Gastroesophageal sphincter (tissue), 4 donors: Measurements from ENCODE around the gene CDC42EP5. TPM values are rescaled to one million over a fixed set of nuclear protein-coding genes. Genes with fewer than 3 reads are reported as not detected.

ENCODE experiments used
- ATAC-seq: fragments of 150-250 bp; one replicate; pipeline ENCODE4 v1.9.1; 2016; ENCODE audit warnings: mild to moderate bottlenecking, moderate library complexity
- H3K27ac ChIP-seq, 4 donors: fragments of 200-600 bp; sonication (generic) in 3 of 4; 1 replicate in 3 of 4; 2 replicates in 1 of 4; pipeline ENCODE4 v1.5.1; 2016 to 2019
- H3K27me3 ChIP-seq: fragments of 200-600 bp; sonication (generic); one replicate; pipeline ENCODE4 v1.5.1; 2019
- H3K36me3 ChIP-seq, 2 donors: fragments of 200-600 bp; sonication (generic); one replicate each; pipeline ENCODE4 v1.5.1; 2019; ENCODE audit warnings: control low read depth in 1 of 2
- H3K4me1 ChIP-seq, 3 donors: fragments of 200-600 bp; sonication (generic); 1 replicate in 2 of 3; 2 replicates in 1 of 3; pipeline ENCODE4 v1.5.1; 2016 to 2019; ENCODE audit warnings: control low read depth in 2 of 3
- H3K4me3 ChIP-seq, 2 donors: fragments of 200-600 bp; sonication (generic); one replicate each; pipeline ENCODE4 v1.5.1; 2019; ENCODE audit warnings: mild to moderate bottlenecking in 1 of 2, moderate library complexity in 1 of 2
- H3K9me3 ChIP-seq, 3 donors: fragments of 200-600 bp; sonication (generic); one replicate each; pipeline ENCODE4 v1.5.1; 2017 to 2019; ENCODE audit warnings: control low read depth in 2 of 3
- EP300 ChIP-seq: sonication (generic); formaldehyde crosslinking; IDR thresholded peaks from one replicate; pipeline ENCODE4 v1.6.1; 2017; ENCODE audit warnings: antibody characterized with exemption, mild to moderate bottlenecking
- POLR2A ChIP-seq, 2 donors: fragments of 450-650 bp; IDR thresholded peaks; one replicate each; pipeline ENCODE4 v1.6.1; 2017; ENCODE audit warnings: antibody characterized with exemption in 2 of 2, mild to moderate bottlenecking in 2 of 2, moderate library complexity in 1 of 2
- POLR2AphosphoS5 ChIP-seq: sonication (generic); formaldehyde crosslinking; IDR thresholded peaks from one replicate; pipeline ENCODE4 v1.6.1; 2017; ENCODE audit warnings: antibody characterized with exemption
- WGBS, 2 donors: methylation state at CpG; one replicate each; pipeline ENCODE4 v1.1.5; 2018; ENCODE audit warnings: low coverage in 1 of 2; 5-methylcytosine and 5-hydroxymethylcytosine counted together
- total RNA-seq, 4 donors: library from RNA; depleted of rRNA; stranded (reverse); fragments of >200 nt; gene quantifications; one replicate each; pipeline ENCODE4 v1.1.0, GENCODE V29; 2016
- TF ChIP-seq, protein P1 (sequence below), 4 experiments: fragments of 200-600 bp in 2 of 4; fragments of 450-650 bp in 2 of 4; sonication (generic) in 1 of 4; IDR thresholded peaks; one replicate each; pipeline ENCODE4 v1.5.1; 2017 to 2019; ENCODE audit warnings: antibody characterized with exemption in 4 of 4, mild to moderate bottlenecking in 2 of 4, moderate library complexity in 2 of 4

Gene CDC42EP5
- total RNA-seq, 4 donors from 2014 or later, result 4.2 to 24.1 (median 12.8) TPM

DNA sequence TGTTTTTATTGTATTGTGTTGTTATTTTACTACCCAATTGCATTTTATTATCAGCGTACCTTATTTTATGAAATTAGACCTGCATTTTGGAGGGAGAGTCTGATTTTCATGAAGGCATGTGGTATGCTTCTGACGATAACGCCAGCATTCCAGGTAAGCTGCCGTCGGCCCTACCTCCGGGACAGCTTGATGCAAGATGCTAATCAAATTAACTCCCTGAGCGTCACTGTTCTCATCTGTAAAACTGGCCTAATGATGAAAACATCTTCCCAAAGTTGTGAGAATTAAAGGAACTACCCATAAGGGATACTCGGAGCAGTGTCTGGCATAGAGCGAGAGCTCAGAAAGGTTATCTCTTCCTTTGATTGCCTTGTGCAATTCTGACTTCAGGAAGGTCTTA lies 16.7 kb upstream of the CDC42EP5 start:
- H3K27ac ChIP-seq, result no peak overlapping the region
- TF ChIP-seq, protein P1, sequence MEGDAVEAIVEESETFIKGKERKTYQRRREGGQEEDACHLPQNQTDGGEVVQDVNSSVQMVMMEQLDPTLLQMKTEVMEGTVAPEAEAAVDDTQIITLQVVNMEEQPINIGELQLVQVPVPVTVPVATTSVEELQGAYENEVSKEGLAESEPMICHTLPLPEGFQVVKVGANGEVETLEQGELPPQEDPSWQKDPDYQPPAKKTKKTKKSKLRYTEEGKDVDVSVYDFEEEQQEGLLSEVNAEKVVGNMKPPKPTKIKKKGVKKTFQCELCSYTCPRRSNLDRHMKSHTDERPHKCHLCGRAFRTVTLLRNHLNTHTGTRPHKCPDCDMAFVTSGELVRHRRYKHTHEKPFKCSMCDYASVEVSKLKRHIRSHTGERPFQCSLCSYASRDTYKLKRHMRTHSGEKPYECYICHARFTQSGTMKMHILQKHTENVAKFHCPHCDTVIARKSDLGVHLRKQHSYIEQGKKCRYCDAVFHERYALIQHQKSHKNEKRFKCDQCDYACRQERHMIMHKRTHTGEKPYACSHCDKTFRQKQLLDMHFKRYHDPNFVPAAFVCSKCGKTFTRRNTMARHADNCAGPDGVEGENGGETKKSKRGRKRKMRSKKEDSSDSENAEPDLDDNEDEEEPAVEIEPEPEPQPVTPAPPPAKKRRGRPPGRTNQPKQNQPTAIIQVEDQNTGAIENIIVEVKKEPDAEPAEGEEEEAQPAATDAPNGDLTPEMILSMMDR (IDR thresholded peaks at IDR 0.05), result no peak
- TF ChIP-seq POLR2A (IDR thresholded peaks at IDR 0.05) (no peak), EP300 (no peak), POLR2AphosphoS5 (no peak)
- no peak for ATAC-seq
- H3K9me3 ChIP-seq, result no peaks in the 10 kb centered on the region
- H3K36me3 ChIP-seq, result no peaks in the 10 kb centered on the region
- H3K27me3 ChIP-seq, result peaks cover 40% of the 10 kb centered on the region
- H3K4me1 ChIP-seq, result no peaks in the 10 kb centered on the region
- WGBS, 2 donors, result 55 to 64% methylated on average over 8 to 9 of the region's 9 CpGs
- no peak overlapping the region for H3K4me3 ChIP-seq

DNA sequence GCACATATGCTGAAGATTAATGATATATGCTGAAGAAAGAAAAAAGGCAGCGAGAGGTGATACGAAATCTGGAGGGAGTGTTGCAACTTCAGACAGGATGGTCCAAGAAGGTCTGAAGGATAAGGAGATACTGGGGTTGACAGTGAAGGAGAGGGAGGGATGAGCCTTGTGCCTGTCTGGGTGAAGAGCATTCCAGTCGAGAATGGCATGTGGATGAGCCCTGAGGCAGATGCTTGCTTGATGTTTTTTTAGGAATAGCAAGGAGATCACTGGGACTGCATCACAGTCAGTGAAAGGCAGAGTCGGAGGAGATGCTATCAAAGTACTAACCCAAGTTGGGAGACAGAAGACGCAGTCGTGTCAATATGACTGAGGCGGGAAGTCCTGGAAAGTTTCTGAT lies 16.2 kb upstream of the CDC42EP5 start:
- no peaks in the 10 kb centered on the region for H3K4me1 ChIP-seq
- H3K27ac ChIP-seq, result no peak overlapping the region
- no peaks in the 10 kb centered on the region for H3K9me3 ChIP-seq
- H3K4me3 ChIP-seq, result no peak overlapping the region
- H3K27me3 ChIP-seq, result peaks cover 40% of the 10 kb centered on the region
- no peak for ATAC-seq
- no peak for TF ChIP-seq EP300
- TF ChIP-seq POLR2AphosphoS5, result no peak
- TF ChIP-seq POLR2A (IDR thresholded peaks at IDR 0.05), result no peak
- 56 to 66% methylated on average over 7 of the region's 7 CpGs for WGBS, 2 donors
- no peaks in the 10 kb centered on the region for H3K36me3 ChIP-seq

DNA sequence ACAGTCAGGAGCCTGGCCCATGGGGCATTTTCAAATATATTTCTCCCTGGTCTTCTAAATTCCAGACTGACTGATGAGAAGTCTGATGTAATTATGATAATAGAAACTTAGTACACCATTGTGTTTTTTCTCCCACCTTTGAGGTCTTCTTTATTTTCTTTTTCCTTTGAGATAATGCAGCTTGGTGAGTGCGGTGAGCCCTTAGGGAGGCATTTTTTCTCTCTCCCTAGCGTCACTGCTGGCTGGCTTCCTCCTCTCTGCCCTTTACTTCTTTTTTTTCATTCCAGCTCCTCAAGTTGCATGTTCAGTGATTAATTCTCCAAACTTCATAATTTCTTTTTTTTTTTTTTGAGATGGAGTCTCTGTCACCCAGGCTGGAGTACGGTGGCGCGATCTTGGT lies 12.8 kb upstream of the CDC42EP5 start:
- TF ChIP-seq EP300, result no peak
- TF ChIP-seq POLR2AphosphoS5, result no peak
- TF ChIP-seq, protein P1 (IDR thresholded peaks at IDR 0.05), result no peak
- no peak for TF ChIP-seq POLR2A (IDR thresholded peaks at IDR 0.05)
- no peak for ATAC-seq
- H3K4me3 ChIP-seq, result no peak overlapping the region
- no peak overlapping the region for H3K27ac ChIP-seq
- no peaks in the 10 kb centered on the region for H3K36me3 ChIP-seq
- WGBS, 2 donors, result 4 to 69% methylated on average over 2 to 5 of the region's 5 CpGs
- peaks cover 38% of the 10 kb centered on the region for H3K27me3 ChIP-seq
- H3K4me1 ChIP-seq, result no peaks in the 10 kb centered on the region
- no peaks in the 10 kb centered on the region for H3K9me3 ChIP-seq

DNA sequence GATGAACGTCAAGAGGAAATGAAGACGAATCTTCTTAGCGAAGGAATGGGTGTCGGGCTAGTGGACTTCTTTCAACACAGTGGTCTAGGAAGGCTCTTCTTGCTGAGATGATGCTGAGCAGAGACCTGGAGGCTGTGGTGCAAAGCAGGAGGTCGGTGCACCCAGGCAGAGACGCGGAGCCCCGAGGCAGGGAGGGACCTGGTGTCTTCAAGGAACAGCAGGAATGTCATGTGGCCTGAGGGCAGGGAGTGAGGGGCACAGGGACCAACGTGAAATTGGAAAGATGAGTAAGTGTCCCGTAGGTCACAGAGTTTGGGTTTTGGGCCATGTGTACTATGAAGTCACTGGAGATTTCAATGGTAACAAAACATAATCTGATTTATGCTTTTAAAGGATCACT lies 11.4 kb upstream of the CDC42EP5 start:
- ATAC-seq, result no peak
- 63 to 66% methylated on average over 6 to 10 of the region's 10 CpGs for WGBS, 2 donors
- H3K4me1 ChIP-seq, result no peaks in the 10 kb centered on the region
- no peaks in the 10 kb centered on the region for H3K9me3 ChIP-seq
- peaks cover 49% of the 10 kb centered on the region for H3K27me3 ChIP-seq
- H3K27ac ChIP-seq, result no peak overlapping the region
- H3K36me3 ChIP-seq, result no peaks in the 10 kb centered on the region
- H3K4me3 ChIP-seq, result no peak overlapping the region
- TF ChIP-seq, protein P1 (IDR thresholded peaks at IDR 0.05), result no peak
- TF ChIP-seq EP300, result no peak
- TF ChIP-seq POLR2AphosphoS5, result no peak
- no peak for TF ChIP-seq POLR2A (IDR thresholded peaks at IDR 0.05)

DNA sequence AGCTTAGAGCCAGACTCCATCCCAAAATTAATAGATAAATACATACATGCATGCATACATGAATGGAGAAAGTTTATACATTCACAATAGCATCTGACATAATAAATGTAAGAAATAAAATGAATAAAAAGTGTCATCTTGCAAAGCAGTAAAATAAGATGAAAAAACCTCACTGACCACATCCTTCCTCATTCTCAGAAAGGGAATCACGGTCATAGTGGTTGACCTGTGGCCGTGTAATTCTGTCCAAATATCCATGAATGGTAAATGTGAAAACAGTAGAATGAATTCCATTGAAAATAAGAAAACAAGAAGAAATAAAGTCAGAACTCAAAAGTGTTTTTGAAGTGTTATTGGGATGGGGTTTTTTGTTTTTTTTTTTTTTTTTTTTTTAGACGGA lies 9.8 kb upstream of the CDC42EP5 start:
- Histone ChIP-seq H3K9me3 (no peaks in the 10 kb centered on the region), H3K27ac (no peak overlapping the region), H3K4me1 (no peaks in the 10 kb centered on the region), H3K36me3 (no peaks in the 10 kb centered on the region), H3K27me3 (peaks cover 64% of the 10 kb centered on the region), H3K4me3 (no peak overlapping the region)
- WGBS, 2 donors, result 64 to 72% methylated on average over 2 to 3 of the region's 3 CpGs
- TF ChIP-seq POLR2A (IDR thresholded peaks at IDR 0.05), result no peak
- TF ChIP-seq, protein P1 (IDR thresholded peaks at IDR 0.05), result no peak
- no peak for TF ChIP-seq EP300
- no peak for TF ChIP-seq POLR2AphosphoS5
- no peak for ATAC-seq
